HG03565 (cell line): ENCODE results near the gene KCNQ2.

Experiments
- ATAC-seq: cut with Tn5 transposase; IDR thresholded peaks from one replicate; pipeline ENCODE4 v1.9.1; 2021; ENCODE audit warnings: mild to moderate bottlenecking, moderate library complexity; ENCODE audit not compliant: unreplicated experiment

KCNQ2 gene

DNA sequence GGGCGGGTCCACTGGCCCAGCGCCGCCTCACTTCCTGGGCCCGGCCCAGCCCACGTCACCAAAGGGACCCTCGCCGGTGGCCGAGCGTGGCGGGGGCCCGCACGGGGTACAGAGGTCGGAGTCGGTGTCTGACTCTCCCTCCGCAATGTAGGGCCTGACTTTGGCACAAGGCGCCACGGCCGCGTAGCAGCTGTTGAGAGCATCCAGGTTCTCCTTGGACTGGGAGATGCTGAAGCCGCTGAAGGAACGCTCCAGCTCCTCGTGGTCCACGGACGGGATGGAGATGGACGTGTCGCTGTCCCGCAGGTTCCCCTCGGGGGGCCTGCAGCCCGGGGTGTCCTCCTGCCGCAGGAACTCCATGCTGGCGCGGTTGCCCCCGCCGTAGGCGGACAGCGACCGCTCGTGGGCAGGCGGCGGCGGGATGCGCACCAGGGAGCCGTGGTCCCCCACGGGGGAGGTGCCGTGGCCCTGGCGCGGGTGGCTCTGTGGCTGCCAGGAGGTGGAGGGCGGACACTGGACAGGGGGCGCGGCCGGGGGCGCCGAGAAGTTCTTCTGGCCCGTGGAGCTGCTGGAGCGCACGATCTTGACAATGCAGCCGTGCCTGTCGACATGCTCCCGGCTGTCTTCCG lies 65.7 kb downstream of the KCNQ2 start:
- no peak for ATAC-seq

DNA sequence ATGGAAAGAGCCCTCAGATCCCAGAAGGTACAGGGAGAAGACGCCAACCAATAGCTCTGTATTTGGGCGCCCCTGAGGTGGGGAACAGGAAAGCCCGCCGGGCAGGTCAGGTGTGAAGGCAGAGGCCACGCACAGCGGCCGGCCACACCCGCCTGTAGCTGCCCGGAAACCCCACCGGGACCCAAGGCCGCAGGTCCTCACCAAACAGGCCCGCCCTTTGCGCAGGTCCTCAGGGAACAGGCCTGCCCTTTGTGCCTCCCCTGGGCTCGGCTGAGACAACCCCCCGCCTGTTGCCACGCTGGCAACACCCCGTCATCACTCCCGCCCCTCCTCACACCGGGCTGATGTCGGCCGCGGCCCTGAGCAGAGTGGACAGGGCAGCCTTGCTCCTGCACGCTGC lies 66.4 kb downstream of the KCNQ2 start:
- ATAC-seq, result no peak

DNA sequence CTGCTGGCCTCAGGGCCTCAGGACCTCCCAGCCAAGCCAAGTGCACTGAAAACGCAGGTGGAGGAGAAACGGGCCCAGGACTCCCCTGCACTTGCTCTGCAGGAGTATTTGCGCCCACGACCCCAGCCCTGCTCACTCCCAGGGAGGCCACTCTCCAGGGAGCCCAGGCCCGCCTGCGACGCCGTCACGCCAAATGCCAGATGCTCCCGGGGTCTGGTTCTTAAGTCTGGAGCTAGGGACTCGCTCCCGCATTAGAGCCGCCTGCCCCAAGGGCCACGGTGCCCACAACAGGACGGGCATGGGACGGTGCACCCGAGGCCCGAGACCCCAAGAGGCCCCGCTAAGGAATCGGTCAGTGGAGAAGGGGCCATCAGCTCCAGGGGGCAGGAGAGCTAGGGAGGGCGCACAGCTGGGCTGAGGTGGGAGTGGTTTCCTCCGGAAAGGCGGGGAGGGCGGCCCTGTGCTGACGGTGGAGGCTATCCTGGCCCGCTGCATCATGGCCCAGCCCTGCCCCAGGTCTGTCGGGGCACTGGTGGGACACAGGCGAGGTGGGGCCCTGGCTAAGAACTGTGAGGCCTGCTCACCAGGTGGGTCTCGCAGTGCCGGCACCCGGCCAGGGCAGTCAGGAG lies 67.2 kb downstream of the KCNQ2 start:
- no peak for ATAC-seq

DNA sequence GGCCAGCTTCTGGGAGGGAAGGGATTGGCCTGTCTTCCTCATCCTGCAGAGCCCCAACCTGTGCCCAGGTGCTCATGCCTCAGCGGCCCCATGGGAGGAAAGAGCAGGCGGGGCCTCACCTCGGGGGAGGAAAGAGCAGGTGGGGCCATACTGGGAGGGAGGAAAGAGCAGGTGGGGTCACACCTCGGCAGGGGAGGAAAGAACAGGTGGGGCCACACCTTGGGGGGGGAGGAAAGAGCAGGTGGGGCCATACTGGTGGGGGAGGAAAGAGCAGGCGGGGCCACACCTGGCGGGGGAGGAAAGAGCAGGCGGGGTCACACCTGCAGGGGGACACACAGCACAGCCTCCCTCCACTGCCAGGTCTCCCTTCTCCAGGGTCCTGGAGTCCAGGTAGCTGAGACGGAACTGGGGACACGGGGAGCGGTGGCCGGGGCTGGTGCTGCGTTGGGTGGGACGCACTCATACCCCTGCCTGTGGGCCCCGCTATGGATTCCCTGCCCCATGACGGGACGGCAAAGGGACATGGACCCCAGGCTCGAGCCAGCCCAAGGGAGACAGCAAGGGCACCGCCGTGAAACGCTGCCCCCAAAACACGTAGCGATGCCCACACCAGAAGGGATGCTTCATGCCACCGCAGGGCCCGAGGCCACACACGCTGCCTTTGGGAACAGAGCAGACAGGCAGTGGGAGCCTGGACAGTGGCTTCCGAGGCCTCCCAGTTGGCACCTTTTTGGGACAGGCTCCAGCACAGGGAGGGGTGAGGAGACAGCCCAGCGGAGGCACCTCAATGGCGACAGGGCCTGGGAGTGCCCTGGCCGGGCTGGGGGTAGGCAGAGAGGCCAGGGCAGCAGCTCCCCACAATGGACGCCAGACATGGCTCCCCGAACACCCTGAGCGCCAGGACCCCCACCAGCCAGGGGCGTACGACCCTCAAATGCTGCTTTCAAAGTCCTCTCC lies 68.0 kb downstream of the KCNQ2 start:
- no peak for ATAC-seq

DNA sequence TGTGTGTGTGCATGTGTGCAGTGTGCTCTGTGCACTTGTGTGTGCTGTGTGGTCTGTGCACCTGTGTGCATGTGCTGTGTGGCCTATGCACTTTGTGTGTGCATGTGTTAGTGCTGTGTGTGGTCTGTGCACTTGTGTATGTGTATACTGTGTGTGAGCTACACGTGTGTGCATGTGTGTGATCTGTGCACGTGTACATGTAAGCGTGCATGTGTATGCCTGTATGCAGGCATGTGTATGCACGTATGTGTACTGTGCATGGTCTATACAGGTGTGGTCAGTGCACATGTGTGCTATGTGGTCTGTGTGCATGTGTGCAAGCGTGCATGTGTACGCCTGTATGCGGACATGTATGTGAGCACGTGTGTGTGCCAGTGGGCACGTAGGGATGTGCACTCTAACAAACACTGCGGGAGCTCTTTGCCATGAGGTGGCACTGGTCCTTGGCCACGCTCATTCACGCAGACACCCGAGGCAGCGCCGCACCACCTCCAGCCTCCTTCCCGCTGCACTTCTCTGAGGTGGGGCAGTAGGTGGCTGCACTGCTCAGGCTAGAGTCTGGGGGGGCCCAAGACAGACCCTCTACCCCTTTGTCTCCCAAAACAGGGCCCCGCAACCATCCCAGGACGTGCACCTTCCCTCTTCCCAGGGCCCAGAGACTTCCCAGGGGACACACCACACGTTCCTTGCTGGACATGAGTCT lies 68.9 kb downstream of the KCNQ2 start:
- ATAC-seq, result no peak

DNA sequence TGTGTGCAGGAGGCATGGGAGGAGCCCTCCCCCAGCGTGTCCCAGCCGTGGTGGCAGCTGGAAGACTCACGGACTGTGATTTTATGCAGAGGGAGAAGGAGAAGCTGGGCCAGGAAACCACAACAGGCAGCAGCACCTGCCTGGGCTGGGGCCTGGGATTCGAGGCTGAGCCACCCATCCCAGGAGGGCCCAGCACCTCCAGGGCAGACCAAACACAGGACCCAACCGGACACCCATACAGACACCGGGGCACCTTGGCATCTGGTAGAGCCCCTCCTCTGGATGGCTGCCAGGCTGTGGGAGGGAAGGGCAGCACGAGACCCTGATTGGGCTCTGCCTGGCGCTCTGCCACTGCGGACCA lies 69.6 kb downstream of the KCNQ2 start:
- no peak for ATAC-seq

DNA sequence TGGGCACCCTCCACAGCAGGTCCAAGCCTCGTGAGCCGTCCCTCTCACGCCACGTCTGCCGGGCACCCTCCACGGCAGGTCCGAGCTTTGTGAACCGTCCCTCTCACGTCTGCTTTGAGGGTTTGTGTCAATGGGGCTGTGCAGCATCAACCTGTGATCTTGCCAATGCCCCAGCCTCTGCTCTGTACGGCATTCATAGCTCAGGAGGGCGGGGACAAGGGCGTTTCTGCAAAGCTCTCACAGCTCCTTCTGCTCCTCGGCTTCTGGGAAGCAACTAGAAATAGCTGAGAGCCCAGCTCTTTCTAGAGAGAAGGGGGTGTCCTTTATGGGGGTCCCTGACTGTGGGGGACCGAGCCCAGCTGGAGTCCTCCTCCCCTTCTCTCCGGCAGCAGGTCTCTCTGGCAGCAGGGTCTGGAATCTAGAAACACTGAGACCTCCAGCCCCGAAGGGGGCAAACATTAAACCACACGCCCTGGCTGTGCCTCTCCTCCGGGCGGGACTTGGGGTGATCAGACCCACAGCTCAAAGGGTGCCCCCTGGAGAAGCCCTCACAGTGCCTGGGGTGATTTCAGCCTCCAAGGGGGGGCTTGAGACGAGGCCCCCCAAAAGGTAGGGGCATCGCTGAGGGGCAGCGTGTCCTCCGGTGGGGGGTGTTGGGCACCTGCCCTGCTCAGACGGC lies 70.1 kb downstream of the KCNQ2 start:
- no peak for ATAC-seq

DNA sequence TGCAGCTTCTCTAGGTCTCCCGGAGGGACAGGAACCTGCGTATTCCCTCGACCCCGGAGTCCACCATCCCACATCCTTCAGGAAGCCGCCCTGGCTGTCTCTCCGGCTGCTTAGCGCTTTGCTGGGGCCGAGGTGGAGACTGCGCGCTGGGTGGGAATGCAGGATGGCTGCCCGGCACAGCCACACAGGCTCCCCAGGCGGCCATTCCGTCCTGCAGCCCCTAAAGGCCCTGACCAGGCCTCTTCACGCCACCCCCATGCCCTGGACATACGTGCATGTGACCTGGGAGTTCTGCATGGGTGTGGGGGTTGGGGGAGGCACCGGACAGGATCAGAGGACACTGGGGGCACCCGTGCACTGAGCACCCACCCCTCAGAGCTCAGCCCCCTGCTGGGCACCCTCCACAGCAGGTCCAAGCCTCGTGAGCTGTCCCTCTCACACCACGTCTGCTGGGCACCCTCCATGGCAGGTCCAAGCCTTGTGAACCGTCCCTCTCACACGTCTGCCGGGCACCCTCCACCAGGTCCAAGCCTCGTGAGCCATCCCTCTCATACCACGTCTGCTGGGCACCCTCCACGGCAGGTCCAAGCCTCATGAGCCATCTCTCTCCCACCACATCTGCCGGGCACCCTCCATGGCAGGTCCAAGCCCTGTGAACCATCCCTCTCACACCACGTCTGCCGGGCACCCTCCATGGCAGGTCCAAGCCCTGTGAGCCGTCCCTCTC lies 70.9 kb downstream of the KCNQ2 start:
- ATAC-seq, result no peak

DNA sequence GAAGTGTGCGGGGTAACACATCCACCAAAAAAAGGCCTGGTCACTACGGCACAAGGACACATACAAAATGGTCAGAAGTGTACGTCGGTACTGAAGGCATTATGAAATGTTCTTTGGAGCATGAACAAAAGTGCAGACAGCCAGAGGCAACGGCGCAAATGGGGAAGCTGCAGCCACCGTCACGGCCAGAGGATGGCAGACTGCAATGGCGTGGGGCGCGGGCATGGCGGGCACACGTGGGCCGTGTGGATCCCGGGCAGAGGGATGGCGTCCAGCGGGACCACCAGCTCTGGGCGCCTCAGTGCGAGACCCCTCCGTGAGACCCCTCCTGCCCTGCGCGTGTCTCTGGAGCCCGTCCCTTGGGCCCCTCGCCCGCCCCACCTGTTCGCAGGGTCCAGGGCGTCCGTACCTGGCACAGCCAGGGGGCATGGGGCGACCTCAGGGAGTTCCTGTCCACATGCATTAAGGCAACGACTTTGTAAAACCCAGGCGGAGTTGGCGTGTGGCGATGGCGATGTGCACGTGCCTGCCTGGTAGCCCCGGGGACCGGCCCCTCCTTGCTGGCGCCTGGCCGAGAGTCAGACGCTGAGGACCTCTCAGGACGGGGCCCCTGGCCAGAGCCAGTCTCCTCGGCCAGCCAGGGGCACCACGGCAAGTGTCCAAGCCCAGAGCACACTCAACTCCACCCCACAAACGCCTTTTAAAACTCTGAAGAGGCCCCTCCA lies 71.8 kb downstream of the KCNQ2 start:
- ATAC-seq, result no peak

DNA sequence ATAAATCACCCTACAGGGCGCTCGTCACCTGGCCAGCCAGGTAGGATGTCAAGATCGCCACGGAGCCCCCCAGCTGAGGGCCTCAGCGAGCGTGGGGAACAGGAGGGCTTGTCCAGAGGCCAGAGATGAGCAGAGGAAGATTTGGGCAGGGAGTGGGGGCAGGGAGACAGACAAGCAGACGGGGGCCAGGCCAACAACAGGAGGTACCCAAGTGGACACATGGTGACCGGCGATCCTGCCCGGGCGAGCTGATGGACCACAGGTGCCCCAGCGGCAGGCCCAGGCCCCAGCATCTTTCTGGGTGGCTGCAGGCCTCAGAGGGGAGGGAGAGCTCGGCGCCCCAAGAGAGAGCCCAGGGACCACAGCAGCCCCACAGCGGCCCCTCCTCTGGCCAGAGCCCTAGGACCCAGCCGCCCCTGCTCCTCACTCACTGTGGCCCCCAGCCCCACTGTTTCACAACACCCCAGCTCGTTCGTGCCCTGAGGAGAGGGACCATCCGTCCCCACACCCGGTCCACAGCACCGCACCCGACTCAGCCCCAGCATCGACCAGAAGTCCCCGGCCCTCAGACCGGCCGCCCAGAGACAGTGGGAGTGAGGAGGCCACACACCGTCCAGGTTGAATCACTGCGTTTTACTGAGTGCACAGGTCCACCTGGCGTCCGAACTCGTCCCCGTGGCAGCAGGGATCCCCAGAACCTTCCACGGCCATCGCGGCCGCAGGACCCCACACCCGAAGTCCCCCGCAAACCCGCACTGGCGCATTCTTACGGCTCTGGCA lies 72.7 kb downstream of the KCNQ2 start:
- ATAC-seq, result no peak

DNA sequence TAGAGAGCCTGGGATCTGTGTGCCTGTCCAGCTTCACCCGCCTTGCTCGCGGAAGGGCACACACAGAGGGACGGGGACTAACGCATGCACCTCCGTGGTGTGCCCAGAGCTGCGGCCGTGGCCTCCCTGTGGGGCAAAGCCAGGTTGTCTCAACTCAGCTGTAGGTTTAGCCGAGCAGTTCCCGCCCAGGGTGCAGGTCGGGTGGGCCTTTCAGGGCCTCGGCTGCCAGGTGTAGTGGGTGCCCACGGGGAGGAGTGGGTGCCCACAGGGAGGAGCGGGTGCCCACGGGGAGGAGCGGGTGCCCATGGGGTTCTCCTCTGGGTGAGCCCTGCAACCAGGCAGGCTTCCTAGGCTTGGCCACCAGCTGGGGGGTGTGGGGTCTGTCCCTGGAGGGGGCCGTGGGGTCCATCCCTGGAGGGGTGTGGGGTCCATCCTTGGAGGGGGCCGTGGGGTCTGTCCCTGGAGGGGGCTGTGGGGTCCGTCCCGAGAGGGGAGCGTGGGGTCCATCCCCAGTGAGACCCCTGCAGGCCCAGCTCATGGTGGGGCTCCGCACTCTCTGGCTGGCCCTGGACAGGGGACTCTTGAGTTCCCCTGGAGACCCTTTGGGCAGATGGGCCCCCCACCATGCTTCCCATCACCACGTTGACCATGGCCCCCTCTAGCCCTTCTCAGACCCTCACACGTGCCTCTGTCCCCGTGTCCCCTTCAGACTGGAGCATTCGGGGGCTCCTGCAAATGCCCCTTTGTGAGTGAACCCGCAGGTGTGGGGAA lies 73.5 kb downstream of the KCNQ2 start:
- no peak for ATAC-seq

DNA sequence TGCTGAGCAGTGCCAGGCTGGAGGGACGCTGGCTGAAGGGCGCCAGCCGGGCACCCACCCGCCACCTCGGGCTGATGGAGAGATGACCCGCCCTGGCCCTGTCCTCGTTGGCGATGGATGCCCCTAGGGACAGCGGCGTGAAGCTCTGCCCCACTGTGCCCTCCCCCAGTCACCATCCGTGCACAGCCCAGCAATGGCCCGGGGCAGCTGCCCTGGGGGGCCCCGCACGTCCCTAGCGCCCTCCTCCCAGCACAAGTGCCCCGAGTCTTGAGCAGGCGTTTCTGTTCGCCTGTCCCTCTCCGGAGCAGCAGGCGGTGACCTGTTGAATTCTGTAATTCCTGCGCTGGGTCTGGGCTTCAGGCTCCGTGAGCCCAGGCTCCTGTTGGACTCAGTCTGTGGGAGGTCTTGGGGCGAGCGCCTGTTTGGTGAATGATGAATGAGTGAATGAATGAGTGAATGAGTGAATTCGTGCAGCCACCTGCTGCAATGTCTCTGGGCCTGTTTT lies 74.5 kb downstream of the KCNQ2 start:
- ATAC-seq, result no peak

DNA sequence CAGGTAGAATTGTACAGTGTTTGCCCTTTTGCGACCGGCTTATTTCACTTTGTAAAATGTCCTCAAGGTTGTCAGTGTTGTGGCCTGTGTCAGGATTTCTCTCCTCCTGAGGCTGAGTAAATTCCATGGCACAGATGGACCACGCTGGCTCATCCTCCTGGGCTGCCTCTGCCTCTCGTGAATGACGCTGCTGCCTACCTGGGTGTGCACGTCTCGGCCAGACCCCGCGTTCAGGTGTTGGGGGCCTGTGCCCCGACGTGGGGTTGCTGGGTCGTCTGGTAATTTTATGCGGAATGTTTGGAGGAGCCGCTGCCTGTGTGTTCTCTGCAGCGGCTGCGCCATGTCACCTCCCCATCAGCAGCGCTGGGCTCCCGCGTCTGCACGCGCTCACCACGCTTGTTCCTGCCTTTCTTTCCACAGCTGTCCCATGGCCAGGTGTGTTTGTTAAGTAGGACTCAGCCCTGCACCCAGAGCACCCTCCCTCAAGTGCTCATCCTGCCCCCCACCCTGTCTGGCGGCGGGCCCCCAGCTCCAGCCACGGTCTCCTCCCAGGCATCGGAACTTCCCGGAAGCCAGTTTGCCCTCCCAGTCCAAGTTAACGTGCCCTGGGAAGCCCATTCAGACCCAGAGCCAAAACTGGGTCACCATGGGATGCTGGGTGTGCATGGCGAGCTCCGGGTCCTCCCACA lies 75.2 kb downstream of the KCNQ2 start:
- ATAC-seq, result no peak

DNA sequence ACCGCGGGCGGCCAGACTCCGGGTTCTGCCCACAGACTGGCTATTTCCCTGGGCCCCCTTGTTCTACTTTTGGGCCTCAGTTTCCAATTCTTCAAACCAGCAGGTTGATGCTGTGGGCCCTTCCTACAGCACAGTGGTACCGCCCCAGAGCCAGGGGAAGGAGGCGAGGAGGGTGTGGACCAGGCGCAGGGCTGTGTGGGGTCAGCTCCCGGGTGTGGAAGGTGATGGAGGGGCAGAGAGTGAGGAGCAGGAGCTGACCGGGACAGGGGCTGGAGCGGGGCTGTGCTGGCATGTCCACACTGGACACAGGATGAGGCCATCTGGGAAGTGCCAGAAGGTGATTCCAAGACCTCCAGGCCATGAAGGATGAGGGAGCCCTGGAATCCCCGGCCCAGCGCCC lies 76.2 kb downstream of the KCNQ2 start:
- no peak for ATAC-seq

DNA sequence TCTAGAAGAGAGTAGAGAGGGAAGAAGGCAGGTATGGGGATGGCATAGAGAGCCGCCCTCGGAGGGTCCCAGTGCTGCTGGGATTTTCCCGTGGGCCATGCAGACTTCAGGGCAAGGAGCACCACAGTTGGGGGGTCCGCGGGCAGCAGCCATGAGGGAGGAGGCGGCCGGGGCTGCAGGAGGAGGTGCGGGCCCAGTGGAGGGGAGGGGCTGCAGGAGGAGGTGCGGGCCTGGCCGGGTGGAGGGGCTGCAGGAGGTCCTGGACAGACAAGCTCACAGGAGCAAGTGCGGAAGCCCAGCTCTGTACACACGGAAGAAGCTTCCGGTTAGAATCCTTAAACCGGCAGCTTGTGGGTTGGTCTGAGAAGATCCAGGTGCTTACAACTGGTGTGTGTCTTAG lies 76.7 kb downstream of the KCNQ2 start:
- no peak for ATAC-seq

DNA sequence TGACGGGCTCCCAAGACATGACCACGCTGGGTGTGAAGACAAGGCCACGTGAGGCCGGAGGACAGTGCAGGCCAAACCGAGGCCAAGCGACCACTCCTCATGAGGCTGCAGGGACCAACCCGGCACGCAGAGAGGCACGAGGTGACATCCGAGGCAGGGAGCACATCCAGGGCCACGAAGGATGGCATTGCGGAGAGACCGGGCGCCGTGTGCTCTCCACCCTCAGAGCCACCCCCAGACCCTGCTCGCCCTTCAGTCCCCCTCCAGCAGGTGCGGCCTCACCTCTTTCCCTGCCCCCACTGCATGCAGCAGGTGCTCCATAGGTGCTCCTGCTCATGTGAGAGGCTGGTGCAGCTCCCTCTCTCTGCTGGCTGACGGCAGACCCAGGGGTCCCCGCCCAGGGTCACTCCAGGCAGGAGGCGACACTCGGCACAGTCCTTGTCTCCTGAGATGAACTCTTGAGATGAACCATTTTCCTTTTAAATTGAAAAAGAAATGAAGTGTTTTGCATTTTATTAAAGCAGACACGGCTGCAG lies 77.5 kb downstream of the KCNQ2 start:
- ATAC-seq, result no peak
